Panc1 (cell line): ENCODE results near the gene STX7. TPM values are rescaled to one million over a fixed set of nuclear protein-coding genes. Genes with fewer than 3 reads are reported as not detected.

Experiments used
- ATAC-seq: fragments of 200-7000 bp; cut with Tn5 transposase; 2 replicates; pipeline ENCODE4 v1.9.1; 2020; ENCODE audit warnings: mild to moderate bottlenecking, moderate library complexity
- BruUV-seq: library from RNA; stranded (reverse); fragments of 400-500 nt; replicated peaks from 2 replicates; lab custom pipeline; 2021; lab: Mats Ljungman, UMichigan
- CTCF ChIA-PET: fragments of 300-600 bp; sonication (Branson Sonifier 250); formaldehyde crosslinking; loops from one replicate; lab custom pipeline; 2022; ENCODE audit warnings: antibody characterized with exemption; lab: Charles Lee
- POLR2A ChIA-PET: fragments of 300-600 bp; sonication (Branson Sonifier 250); formaldehyde crosslinking; loops from one replicate; lab custom pipeline; 2022; ENCODE audit warnings: antibody characterized with exemption; lab: Charles Lee
- DNase-seq: peaks from one replicate; pipeline ENCODE4 v3.0.0-alpha.2; 2010; ENCODE audit warnings: low read depth, low spot score
- H3K27ac ChIP-seq: 2 replicates; pipeline ENCODE4 v1.5.1; 2011; ENCODE audit warnings: mild to moderate bottlenecking, low read length, inconsistent platforms
- H3K27me3 ChIP-seq: fragments of 200-500 bp; sonication (Bioruptor generic); 2 replicates; pipeline ENCODE4 v1.6.0; 2014; ENCODE audit warnings: low read length, inconsistent platforms; ENCODE audit not compliant: control insufficient read depth, insufficient read depth
- H3K36me3 ChIP-seq: fragments of 200-500 bp; sonication (Bioruptor generic); 2 replicates; pipeline ENCODE4 v1.5.1; 2014; ENCODE audit warnings: inconsistent platforms, mild to moderate bottlenecking, low read length, moderate library complexity; ENCODE audit not compliant: control insufficient read depth, insufficient read depth
- H3K4me1 ChIP-seq: 2 replicates; pipeline ENCODE4 v1.5.1; 2011; ENCODE audit warnings: inconsistent platforms, mild to moderate bottlenecking, low read length, moderate library complexity; ENCODE audit not compliant: control insufficient read depth, insufficient read depth
- H3K4me3 ChIP-seq, 2 experiments: 2 replicates each; pipeline ENCODE4 v1.5.1; 2011 to 2012; ENCODE audit warnings: low read depth in 2 of 2, low read length in 2 of 2, mild to moderate bottlenecking in 2 of 2, inconsistent platforms in 1 of 2, moderate library complexity in 1 of 2
- H3K9me3 ChIP-seq: fragments of 200-500 bp; sonication (Bioruptor generic); 2 replicates; pipeline ENCODE4 v1.5.1; 2014; ENCODE audit warnings: low read depth, mild to moderate bottlenecking, inconsistent platforms, low read length, moderate library complexity; ENCODE audit not compliant: control insufficient read depth, insufficient read depth
- CTCF ChIP-seq: fragments of 450-650 bp; IDR thresholded peaks from 2 replicates; pipeline ENCODE4 v1.5.1; 2017; ENCODE audit warnings: mild to moderate bottlenecking
- POLR2AphosphoS5 ChIP-seq: IDR thresholded peaks from 2 replicates; pipeline ENCODE4 v1.6.1; 2012; ENCODE audit warnings: mild to moderate bottlenecking, low read depth, low read length, moderate library complexity
- REST ChIP-seq, 2 experiments: IDR thresholded peaks; 2 replicates each; pipeline ENCODE4 v1.6.1; 2011 to 2012; ENCODE audit warnings: low read depth in 2 of 2, control low read depth in 1 of 2, low read length in 1 of 2, mild to moderate bottlenecking in 1 of 2, moderate library complexity in 1 of 2; ENCODE audit not compliant: insufficient read depth in 1 of 2
- SIN3A ChIP-seq: IDR thresholded peaks from 2 replicates; pipeline ENCODE4 v1.6.1; 2012; ENCODE audit warnings: low read depth, mild to moderate bottlenecking, low read length, moderate library complexity, borderline replicate concordance; ENCODE audit not compliant: insufficient read depth
- TCF7L2 ChIP-seq: IDR thresholded peaks from 2 replicates; pipeline ENCODE4 v1.6.1; 2011; ENCODE audit warnings: mild to moderate bottlenecking, low read depth, low read length, inconsistent platforms
- in situ Hi-C: cut with HindIII; loops from 2 replicates; pipeline ENCODE4 v1.10.0; 2016; ENCODE audit warnings: low sequenced_read_pairs, low pct_unique_long_range_greater_than_20kb
- intact Hi-C: fragments of 100-400 bp; cut with micrococcal nuclease; formaldehyde crosslinking; loops from one replicate; pipeline ENCODE4 v1.10.0; 2022; ENCODE audit not compliant: unreplicated experiment
- total RNA-seq: library from RNA; stranded (reverse); gene quantifications from one replicate; pipeline ENCODE4 v1.2.1, GENCODE V29; 2021; ENCODE audit not compliant: unreplicated experiment

Gene STX7
- total RNA-seq, 1 experiment from 2014 or later: 40.6 TPM

- no peak for ATAC-seq
- ChIA-PET POLR2A (no interaction called here), CTCF (no interaction called here)
- TF ChIP-seq SIN3A (no peak), TCF7L2 (no peak), REST (IDR thresholded peaks at IDR 0.05; ENCODE audit: insufficient read depth in 1 of 2, low read depth in 2 of 2, low read length in 1 of 2) (no peak), CTCF (no peak), POLR2AphosphoS5 (no peak)
- no TSS peak for BruUV-seq
- no peak for DNase-seq
- intact Hi-C loops: no loop called here
- Histone ChIP-seq H3K4me3 (no peak overlapping the region), H3K9me3 (peaks cover 7% of the 10 kb centered on the region; the same call in 1 of the 2 replicates), H3K36me3 (no peaks in the 10 kb centered on the region), H3K27ac (no peak overlapping the region), H3K27me3 (no peaks in the 10 kb centered on the region), H3K4me1 (no peaks in the 10 kb centered on the region)
- in situ Hi-C loops: no loop called here
Observed at GRCh38 chr6:132443206-132443605, 69.7 kb downstream of the STX7 start.

- in situ Hi-C loops: no loop called here
- CTCF ChIA-PET: no interaction called here
Observed at GRCh38 chr6:132430110-132430509, 82.8 kb downstream of the STX7 start.

More at GRCh38 chr6:132430110-132430509, 82.8 kb downstream of the STX7 start:
- Histone ChIP-seq H3K4me3 (no peak overlapping the region), H3K36me3 (no peaks in the 10 kb centered on the region), H3K27me3 (no peaks in the 10 kb centered on the region), H3K9me3 (no peaks in the 10 kb centered on the region), H3K27ac (no peak overlapping the region), H3K4me1 (no peaks in the 10 kb centered on the region)
- no peak for ATAC-seq
- no TSS peak for BruUV-seq
- POLR2A ChIA-PET: no interaction called here
- intact Hi-C loops: no loop called here
- no peak for TF ChIP-seq SIN3A
- TF ChIP-seq TCF7L2: no peak
- no peak for TF ChIP-seq CTCF
- TF ChIP-seq POLR2AphosphoS5: no peak
- no peak for TF ChIP-seq REST (IDR thresholded peaks at IDR 0.05; ENCODE audit: insufficient read depth in 1 of 2, low read depth in 2 of 2, low read length in 1 of 2)
- no peak for DNase-seq
